ENCODE data around the gene SLC22A23.

DNA sequence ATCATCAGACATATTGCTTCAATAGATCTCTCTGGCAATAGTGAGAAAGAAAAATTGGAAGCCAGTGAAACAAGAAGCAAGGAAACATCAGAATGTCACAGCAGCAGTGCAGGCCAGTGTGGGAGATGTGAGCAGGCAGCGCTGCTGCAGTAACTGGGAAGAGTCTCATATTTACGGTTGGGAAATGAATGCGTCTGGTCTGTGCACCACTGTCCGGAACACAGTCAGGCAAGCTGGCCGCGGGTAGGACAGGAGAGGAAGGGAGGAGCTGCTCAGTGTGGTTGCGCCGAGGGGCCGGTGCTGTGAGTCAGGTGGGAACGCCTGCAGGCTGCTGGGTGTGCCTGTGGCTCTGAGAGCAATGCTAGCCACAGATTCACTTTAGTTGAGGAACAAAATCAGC is 204.5 kb downstream of the SLC22A23 start:
- TF ChIP-seq, protein P1, sequence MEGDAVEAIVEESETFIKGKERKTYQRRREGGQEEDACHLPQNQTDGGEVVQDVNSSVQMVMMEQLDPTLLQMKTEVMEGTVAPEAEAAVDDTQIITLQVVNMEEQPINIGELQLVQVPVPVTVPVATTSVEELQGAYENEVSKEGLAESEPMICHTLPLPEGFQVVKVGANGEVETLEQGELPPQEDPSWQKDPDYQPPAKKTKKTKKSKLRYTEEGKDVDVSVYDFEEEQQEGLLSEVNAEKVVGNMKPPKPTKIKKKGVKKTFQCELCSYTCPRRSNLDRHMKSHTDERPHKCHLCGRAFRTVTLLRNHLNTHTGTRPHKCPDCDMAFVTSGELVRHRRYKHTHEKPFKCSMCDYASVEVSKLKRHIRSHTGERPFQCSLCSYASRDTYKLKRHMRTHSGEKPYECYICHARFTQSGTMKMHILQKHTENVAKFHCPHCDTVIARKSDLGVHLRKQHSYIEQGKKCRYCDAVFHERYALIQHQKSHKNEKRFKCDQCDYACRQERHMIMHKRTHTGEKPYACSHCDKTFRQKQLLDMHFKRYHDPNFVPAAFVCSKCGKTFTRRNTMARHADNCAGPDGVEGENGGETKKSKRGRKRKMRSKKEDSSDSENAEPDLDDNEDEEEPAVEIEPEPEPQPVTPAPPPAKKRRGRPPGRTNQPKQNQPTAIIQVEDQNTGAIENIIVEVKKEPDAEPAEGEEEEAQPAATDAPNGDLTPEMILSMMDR (IDR thresholded peaks at IDR 0.05; ENCODE audit: low read depth, low read length), result no peak
- TF ChIP-seq EZH2phosphoT487 (IDR thresholded peaks at IDR 0.05; ENCODE audit: low read depth), result no peak

All from OCI-LY3 (cell line).